Lung (tissue), 12 donors: ENCODE data around the gene SASH1. TPM values are rescaled to one million over a fixed set of nuclear protein-coding genes. Genes with fewer than 3 reads are reported as not detected.

Experiments used
- ATAC-seq: fragments of 200-7000 bp; cut with Tn5 transposase; one replicate; pipeline ENCODE4 v1.9.1; 2020; ENCODE audit warnings: moderate number of reproducible peaks; ENCODE audit not compliant: insufficient read depth, low FRiP score
- DNase-seq, 3 donors: peaks; one replicate each; pipeline ENCODE4 v3.0.0-alpha.2; 2013 to 2017
- H3K27ac ChIP-seq, 2 donors: one replicate each; pipeline ENCODE4 v1.5.1; 2013; ENCODE audit warnings: mild to moderate bottlenecking in 2 of 2, moderate library complexity in 2 of 2, control low read depth in 1 of 2, inconsistent platforms in 1 of 2, low read depth in 1 of 2, low read length in 1 of 2
- H3K27me3 ChIP-seq, 3 donors: one replicate each; pipeline ENCODE4 v1.5.1; 2013; ENCODE audit warnings: low read length in 2 of 3; ENCODE audit not compliant: control insufficient read depth in 3 of 3, insufficient read depth in 3 of 3
- H3K36me3 ChIP-seq, 4 donors: one replicate each; pipeline ENCODE4 v1.5.1; 2013; ENCODE audit warnings: low read length in 4 of 4, mild to moderate bottlenecking in 1 of 4, moderate library complexity in 1 of 4; ENCODE audit not compliant: control insufficient read depth in 4 of 4, insufficient read depth in 4 of 4
- H3K4me1 ChIP-seq, 5 donors: one replicate each; pipeline ENCODE4 v1.5.1; 2013; ENCODE audit warnings: low read length in 5 of 5, mild to moderate bottlenecking in 2 of 5, moderate library complexity in 1 of 5; ENCODE audit not compliant: control insufficient read depth in 5 of 5, insufficient read depth in 5 of 5
- H3K4me3 ChIP-seq: one replicate; pipeline ENCODE4 v1.5.1; 2013; ENCODE audit warnings: mild to moderate bottlenecking, control low read depth, moderate library complexity
- H3K9ac ChIP-seq, 2 donors: one replicate each; pipeline ENCODE4 v1.5.1; 2013; ENCODE audit warnings: low read length in 2 of 2, control low read depth in 1 of 2; ENCODE audit not compliant: insufficient read depth in 1 of 2
- H3K9me3 ChIP-seq, 4 donors: one replicate each; pipeline ENCODE4 v1.5.1; 2013; ENCODE audit warnings: low read length in 3 of 4, mild to moderate bottlenecking in 1 of 4, moderate library complexity in 1 of 4; ENCODE audit not compliant: control insufficient read depth in 4 of 4, insufficient read depth in 3 of 4
- WGBS, 2 donors: extraction: QIAGEN DNeasy Blood & Tissue Kit; methylation state at CpG; one replicate each; pipeline ENCODE4 v1.1.7; 2013; 5-methylcytosine and 5-hydroxymethylcytosine counted together
- polyA plus RNA-seq, 2 donors: library from polyadenylated mRNA; stranded (reverse); fragments of 200-250 nt; gene quantifications; one replicate each; pipeline ENCODE4 v1.2.1, GENCODE V29; 2013
- total RNA-seq, 2 donors: library from RNA; depleted of rRNA in 1 of 2; stranded (reverse); fragments of >200 nt in 1 of 2; gene quantifications; one replicate each; pipeline ENCODE4 v1.2.1, GENCODE V29; 2014 to 2021
- TF ChIP-seq, protein P1 (sequence below): IDR thresholded peaks from 2 replicates; pipeline ENCODE4 v1.5.1; 2012; ENCODE audit warnings: mild to moderate bottlenecking; ENCODE audit errors: control extremely low read depth, extremely low read depth
- donor health status: control.
- donor health status: control.
- donor health status: Bipolar disorder and iron deficiency.
- donor health status: healthy.
- donor health status: DM: yes; HTN: yes; CAD: no.

SASH1 gene
- total and polyA plus RNA-seq, 4 donors: 18.8 to 114 (median 42.2) TPM

DNA sequence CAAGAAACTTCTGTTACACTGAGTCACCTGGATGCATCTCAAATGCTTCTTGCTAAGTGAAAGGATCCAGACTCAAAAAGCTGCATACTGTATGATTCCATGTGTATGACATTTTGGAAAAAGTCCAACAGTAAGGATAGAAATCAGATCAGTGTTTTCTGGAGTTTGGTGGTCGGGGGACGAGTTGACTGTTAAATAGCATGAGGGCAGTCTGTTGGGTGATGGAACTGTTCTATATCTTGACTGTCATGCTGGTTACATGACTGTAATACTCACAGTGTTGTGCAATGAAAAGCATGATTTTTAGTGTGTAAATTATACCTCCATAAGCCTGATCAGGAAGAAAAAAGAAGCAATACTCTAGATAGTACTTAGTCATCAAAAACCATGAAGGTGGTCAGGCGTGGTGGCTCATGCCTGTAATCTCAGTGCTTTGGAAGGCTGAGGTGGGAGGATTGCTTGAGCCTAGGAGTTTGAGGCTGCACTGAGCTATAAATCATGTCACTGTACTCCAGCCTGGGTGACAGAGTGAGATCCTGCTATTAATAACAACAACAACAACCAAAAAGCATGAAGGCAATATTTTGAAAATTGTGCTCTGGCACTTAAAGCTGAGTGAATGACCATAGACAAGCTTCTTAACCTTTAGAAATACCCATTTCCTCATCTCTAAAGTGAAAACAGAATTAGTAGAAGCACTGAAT, 30.5 kb upstream of the SASH1 start:
- no peaks in the 10 kb centered on the region for H3K36me3 ChIP-seq
- H3K4me3 ChIP-seq: no peak overlapping the region
- 61 to 66% methylated on average over 3 of the region's 3 CpGs for WGBS, 2 donors
- TF ChIP-seq, protein P1, sequence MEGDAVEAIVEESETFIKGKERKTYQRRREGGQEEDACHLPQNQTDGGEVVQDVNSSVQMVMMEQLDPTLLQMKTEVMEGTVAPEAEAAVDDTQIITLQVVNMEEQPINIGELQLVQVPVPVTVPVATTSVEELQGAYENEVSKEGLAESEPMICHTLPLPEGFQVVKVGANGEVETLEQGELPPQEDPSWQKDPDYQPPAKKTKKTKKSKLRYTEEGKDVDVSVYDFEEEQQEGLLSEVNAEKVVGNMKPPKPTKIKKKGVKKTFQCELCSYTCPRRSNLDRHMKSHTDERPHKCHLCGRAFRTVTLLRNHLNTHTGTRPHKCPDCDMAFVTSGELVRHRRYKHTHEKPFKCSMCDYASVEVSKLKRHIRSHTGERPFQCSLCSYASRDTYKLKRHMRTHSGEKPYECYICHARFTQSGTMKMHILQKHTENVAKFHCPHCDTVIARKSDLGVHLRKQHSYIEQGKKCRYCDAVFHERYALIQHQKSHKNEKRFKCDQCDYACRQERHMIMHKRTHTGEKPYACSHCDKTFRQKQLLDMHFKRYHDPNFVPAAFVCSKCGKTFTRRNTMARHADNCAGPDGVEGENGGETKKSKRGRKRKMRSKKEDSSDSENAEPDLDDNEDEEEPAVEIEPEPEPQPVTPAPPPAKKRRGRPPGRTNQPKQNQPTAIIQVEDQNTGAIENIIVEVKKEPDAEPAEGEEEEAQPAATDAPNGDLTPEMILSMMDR: no peak
- H3K4me1 ChIP-seq: peaks cover 0 to 5% (median 0%) of the 10 kb centered on the region in 5 donors
- H3K9me3 ChIP-seq: no peaks in the 10 kb centered on the region
- H3K9ac ChIP-seq: no peak overlapping the region
- no peaks in the 10 kb centered on the region for H3K27me3 ChIP-seq
- no peak for DNase-seq
- ATAC-seq: no peak
- H3K27ac ChIP-seq: no peak overlapping the region

DNA sequence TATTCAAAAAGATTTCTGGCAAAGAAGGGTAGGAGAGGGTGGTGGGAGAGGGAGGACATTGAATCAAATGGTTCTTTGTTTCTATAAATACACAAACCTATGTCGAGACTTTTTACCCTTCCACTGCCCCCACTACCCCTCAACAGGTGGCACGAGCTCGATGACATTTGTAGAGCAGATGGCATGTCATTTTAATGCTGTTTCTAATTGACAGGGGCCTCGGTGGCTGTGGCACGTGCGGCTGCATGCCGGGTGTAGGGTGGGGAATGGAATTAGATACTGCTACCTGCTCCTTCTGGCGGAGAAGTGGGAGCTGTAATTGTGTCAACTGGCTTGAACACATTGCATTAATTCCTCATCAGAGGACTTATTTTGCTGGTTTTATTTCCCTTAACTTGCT, 29.1 kb upstream of the SASH1 start:
- ATAC-seq (no peak), DNase-seq (no peak)
- peaks cover 0 to 5% (median 0%) of the 10 kb centered on the region in 5 donors for H3K4me1 ChIP-seq
- no peak overlapping the region for H3K27ac ChIP-seq
- no peak overlapping the region for H3K9ac ChIP-seq
- TF ChIP-seq, protein P1: no peak
- H3K9me3 ChIP-seq: no peaks in the 10 kb centered on the region
- WGBS, 2 donors: 73 to 82% methylated on average over 8 of the region's 8 CpGs
- H3K27me3 ChIP-seq: no peaks in the 10 kb centered on the region
- H3K4me3 ChIP-seq: no peak overlapping the region
- no peaks in the 10 kb centered on the region for H3K36me3 ChIP-seq

DNA sequence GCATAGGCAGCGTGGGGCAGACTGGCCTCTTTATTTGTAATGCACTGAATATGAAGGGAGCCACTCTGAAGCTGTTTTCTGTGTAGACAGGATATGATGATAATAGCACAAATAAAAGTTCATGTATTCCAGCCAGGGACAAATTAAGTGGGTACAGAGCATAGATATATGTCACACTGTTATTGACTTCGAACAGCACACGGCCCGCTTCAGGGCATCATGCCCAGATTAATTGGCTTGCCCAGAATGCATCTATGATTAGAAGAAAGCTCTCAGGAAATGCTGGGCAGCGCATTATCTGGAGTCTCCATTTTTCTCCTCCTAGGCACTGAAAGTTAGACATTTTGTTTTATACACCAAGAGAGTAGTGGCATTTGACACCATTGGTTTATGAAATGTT, 26.3 kb upstream of the SASH1 start:
- TF ChIP-seq, protein P1: no peak
- Histone ChIP-seq H3K27ac (no peak overlapping the region), H3K9ac (no peak overlapping the region), H3K4me1 (peaks cover 0 to 3% (median 0%) of the 10 kb centered on the region in 5 donors), H3K36me3 (no peaks in the 10 kb centered on the region), H3K9me3 (no peaks in the 10 kb centered on the region), H3K4me3 (no peak overlapping the region), H3K27me3 (no peaks in the 10 kb centered on the region)
- WGBS, 2 donors: 67 to 81% methylated on average over 5 of the region's 5 CpGs
- DNase-seq (no peak), ATAC-seq (no peak)

DNA sequence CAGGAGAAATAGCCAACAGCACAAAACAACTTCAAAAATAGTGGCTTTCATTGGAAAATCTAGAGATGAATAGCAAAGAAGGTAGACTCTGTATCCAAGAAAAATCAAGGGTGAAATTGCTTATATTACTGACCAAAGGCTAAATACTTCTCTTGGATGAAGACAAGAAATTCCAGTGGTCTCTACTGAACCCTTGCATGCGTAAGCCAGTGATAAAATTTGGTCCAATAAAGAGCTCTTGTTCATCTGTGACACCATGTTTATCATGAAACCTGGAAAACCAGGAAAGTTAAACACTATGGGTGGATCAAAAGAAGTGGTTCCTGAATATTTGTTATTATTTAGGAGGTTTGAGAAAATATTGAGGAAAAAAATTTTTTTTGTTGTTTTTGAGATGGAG, 25.6 kb upstream of the SASH1 start:
- no peaks in the 10 kb centered on the region for H3K36me3 ChIP-seq
- no peak overlapping the region for H3K9ac ChIP-seq
- TF ChIP-seq, protein P1: no peak
- no peak overlapping the region for H3K4me3 ChIP-seq
- ATAC-seq: no peak
- DNase-seq: no peak
- no peak overlapping the region for H3K27ac ChIP-seq
- peaks cover 0 to 3% (median 0%) of the 10 kb centered on the region in 5 donors for H3K4me1 ChIP-seq
- no peaks in the 10 kb centered on the region for H3K9me3 ChIP-seq
- WGBS, 2 donors: 91 to 99% methylated on average over 1 of the region's 1 CpG
- H3K27me3 ChIP-seq: no peaks in the 10 kb centered on the region
